GM19328 (cell line): ENCODE measurements around the gene RTEL1.
A peak's percentile ranks its signal among the peaks of the same experiment; 100 is the strongest.

Experiments
- ATAC-seq: cut with Tn5 transposase; IDR thresholded peaks from one replicate; pipeline ENCODE4 v1.9.1; 2021; ENCODE audit warnings: mild to moderate bottlenecking, moderate library complexity; ENCODE audit not compliant: unreplicated experiment

RTEL1 gene

DNA sequence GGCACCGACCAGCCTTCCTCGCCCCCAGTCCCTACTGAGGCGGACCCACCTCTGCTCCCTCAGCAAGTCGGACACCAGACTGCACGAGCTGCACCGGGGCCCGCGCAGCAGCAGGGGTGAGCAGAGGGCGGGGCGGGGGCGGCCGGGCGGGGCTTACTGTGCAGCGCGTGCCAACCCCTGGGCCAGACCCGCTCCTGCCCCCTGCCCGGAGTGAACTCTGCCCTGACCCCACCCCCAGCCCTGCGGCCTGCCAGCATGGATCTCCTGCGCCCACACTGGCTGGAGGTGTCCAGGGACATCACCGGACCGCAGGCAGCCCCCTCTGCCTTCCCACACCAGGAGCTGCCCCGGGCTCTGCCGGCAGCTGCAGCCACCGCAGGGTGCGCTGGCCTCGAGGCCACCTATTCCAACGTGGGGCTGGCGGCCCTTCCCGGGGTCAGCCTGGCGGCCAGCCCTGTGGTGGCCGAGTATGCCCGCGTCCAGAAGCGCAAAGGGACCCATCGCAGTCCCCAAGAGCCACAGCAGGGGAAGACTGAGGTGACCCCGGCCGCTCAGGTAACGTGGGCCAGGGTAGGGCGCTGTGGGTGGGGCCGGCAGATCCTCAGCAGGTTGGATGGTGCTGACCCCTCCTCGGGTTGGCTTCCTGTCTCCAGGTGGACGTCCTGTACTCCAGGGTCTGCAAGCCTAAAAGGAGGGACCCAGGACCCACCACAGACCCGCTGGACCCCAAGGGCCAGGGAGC is 80.0 kb downstream of the RTEL1 start:
- ATAC-seq = no peak

DNA sequence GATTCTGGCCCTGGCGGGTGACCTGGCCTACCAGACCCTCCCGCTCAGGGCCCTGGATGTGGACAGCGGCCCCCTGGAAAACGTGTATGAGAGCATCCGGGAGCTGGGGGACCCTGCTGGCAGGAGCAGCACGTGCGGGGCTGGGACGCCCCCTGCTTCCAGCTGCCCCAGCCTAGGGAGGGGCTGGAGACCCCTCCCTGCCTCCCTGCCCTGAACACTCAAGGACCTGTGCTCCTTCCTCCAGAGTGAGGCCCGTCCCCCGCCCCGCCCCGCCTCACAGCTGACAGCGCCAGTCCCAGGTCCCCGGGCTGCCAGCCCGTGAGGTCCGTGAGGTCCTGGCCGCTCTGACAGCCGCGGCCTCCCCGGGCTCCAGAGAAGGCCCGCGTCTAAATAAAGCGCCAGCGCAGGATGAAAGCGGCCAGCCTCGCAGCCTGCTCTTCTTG is 80.6 kb downstream of the RTEL1 start:
- ATAC-seq = no peak

DNA sequence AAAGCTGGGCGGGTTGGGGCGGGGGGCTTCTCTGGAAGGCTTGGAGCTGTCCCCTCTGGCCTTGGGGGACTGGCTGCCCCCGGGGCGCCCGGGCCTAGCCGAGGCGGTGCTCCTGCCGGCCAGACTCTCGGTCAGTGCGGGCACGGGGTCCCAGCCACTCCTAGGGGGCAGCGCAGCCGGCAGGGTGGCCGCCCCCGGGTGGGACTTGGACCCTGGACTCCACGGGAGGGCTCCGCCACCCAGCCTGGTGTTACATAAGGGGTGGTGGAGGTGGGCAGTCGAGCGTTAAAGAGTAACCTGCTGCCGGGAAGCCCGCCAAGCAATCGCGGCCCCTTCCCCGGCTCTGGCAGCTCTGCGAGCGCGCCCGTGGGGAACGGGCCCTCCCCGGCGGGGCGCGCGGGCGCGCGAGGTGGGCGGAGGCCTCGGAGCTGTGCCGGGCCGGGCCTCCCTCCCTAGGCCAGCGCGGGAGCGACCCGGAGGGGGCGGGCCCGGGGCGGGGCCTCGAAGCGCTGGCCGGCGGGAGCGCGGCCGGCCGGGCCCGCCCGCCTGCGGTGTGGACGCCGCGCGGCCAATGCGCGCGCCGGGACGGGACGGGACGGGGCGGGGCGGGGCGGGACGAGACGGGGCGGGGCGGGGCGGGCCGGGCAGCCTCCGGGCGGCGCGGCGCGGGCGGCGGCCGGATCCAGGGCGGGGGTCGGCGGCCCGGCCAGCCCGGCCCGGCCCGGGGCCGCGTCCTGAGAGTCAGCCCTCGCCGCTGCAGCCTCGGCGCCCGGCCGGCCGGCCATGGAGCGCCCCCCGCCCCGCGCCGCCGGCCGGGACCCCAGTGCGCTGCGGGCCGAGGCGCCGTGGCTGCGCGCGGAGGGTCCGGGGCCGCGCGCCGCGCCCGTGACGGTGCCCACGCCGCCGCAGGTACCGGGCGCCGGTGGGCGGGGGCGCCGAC is 81.3 kb downstream of the RTEL1 start, which contains the start of gene SLC2A4RG:
SLC2A4RG (plus strand) TSS at position 647 of the 940 bp plus-strand sequence; CDS start at position 784, 137 bp downstream.
- peak; percentile 46 for ATAC-seq

DNA sequence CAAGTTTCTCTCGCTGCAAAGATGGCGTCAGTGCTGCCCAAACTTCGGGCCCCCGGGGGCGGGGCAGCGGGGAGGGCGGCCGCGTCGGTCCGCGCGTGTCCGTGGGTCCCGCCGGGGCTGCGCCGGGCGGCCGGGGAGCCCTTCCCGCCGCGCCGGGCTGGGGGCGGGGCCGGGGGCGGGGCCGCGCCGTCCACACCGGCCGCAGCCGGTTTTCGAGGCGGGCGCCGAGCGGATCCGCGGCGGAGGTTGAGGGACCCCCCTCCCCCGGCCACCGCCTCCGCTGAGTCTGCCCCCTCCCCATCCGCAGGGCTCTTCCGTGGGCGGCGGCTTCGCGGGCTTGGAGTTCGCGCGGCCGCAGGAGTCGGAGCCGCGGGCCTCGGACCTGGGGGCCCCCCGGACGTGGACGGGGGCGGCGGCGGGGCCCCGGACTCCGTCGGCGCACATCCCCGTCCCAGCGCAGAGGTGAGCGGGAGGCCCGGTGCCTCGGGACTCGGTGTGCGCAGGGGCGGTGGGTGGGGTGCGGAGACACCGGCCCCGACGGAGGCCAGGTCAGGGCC is 82.0 kb downstream of the RTEL1 start:
- peak; percentile 9 for ATAC-seq

DNA sequence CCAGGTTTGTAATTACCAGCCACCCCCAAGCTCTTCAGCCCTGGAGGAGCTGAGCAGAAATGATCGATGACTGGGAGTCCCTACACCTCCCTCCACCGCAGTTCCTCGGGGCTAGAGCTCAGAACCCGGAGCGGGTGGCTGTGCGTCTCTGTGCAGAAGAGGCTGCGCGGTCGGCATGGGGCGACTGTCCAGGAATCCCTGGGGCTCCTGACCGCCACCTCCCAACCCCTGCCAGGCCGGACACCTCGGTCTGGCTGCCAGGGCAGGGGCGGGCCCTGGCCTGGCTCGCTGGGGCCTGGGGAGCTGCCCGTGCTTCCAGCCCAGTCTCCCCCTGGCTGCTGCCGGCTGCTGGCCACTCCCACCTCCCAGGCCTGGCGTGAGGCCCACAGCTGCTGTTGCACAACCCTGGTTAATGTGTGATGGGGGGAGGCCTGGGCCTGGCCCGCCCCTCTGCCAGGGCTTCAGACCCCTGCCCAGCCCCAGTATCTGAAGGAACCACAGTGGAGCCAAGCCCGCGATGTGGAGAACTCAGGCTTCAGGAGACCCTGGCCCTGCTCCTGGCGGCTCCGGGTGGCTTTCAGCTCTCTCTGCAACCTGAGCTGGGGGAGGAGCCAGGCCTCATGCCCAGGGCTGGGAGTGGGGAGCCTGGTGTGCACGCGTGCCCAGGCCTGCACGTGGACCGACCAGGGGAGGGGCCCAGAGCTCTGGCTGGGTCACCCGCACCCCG is 82.7 kb downstream of the RTEL1 start:
- no peak for ATAC-seq

DNA sequence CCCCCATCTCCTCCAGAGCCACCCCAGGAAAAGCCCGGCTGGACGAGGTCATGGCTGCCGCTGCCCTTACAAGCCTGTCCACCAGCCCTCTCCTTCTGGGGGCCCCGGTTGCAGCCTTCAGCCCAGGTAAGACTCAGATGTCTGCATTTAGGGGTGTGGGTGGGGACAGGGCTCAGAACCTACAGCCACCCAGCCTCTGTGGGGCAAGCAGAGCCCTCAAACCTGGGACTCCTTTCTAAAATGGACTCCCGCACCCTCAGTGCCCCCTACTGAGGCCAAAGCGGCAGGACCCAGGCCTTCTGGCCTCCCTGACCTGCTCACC is 83.2 kb downstream of the RTEL1 start:
- no peak for ATAC-seq

DNA sequence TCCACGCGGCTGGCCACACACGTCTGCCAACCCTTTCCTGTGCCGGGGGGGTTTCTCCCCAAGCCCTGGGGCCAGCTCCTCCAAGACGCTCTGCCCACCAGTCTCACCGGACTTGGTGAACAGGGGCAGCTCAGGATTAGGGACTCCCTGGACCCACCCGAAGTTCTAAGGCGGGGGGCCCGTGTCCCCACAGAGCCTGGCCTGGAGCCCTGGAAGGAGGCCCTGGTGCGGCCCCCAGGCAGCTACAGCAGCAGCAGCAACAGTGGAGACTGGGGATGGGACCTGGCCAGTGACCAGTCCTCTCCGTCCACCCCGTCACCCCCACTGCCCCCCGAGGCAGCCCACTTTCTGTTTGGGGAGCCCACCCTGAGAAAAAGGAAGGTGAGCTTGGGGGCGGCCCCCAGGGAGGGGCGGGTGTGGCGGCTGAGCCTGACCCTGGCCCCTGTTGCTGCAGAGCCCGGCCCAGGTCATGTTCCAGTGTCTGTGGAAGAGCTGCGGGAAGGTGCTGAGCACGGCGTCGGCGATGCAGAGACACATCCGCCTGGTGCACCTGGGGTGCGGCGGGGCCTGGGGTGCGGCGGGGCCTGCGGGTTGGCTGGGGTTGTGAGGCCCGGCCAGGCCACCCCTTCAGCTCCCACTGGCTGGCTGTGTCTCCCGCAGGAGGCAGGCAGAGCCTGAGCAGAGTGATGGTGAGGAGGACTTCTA is 83.7 kb downstream of the RTEL1 start:
- ATAC-seq = no peak

DNA sequence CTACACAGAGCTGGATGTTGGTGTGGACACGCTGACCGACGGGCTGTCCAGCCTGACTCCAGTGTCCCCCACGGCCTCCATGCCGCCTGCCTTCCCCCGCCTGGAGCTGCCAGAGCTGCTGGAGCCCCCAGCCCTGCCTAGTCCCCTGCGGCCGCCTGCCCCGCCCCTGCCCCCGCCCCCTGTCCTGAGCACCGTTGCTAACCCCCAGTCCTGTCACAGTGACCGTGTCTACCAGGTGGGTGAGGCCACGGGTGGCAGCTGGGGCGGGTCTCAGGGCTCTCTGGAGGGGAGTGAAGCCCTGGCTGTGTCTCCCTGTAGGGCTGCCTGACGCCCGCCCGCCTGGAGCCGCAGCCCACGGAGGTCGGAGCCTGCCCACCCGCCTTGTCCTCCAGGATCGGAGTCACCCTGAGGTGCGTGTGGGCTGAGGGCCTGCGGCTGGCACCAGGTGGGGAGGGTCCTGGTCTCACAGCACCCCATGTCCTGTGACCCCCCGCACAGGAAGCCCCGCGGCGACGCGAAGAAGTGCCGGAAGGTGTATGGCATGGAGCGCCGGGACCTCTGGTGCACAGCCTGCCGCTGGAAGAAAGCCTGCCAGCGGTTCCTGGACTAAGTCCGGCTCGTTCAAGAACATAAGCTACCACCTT is 84.4 kb downstream of the RTEL1 start:
- ATAC-seq = no peak

DNA sequence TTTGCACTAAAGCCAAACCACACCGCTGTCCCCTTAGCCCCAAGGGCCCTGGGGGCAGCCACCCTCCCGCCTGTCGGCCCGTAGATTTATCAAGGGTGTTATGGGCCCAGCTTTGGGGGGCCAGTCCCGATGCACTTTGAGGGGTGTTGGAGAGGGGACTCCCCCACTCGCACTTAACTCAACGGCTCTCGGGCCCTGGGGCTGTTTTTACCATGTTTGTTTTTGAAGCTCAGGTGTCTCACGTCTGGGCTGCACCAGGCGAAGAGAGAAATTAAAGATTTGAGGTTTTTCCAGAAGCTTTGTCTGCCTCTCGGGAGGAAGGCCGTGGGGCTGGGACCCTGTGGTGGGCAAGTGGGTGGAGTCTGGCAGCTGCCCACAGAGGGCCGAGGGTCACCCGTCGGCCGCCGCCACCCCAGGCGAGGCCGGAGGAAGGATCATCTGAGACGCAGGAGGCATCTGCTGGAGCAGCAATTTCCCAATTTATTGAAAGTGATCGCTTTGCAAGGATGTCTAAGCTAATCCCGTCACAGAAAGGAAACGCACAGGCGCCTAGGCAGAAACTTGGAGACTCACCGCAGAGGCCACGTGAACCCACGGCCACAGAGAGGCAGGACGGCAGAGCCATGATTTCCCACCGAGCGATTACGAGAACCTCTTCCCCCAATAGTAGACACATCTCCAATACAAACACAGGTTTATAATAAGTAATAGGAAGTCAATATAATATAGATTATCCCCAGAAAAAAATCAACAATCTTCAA is 85.3 kb downstream of the RTEL1 start:
- ATAC-seq = no peak

DNA sequence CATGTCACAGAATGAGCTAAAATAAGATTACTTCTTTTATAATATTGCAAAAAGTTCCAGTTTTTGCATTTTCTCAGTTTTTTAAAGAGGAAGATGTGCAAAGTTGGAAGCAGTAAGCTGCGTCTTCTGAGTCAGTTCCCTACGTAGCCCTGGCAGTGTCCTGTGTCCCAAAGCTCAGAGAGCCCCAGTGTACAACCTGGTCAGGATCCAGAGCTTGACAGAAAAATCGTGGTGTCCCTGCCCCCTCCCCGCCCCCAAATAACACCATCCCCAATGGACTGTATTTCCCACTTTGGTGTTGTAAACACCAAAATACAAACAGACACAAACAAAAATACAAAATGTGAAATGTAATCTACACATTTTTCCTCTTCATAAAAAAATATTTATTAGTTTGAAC is 86.0 kb downstream of the RTEL1 start:
- no peak for ATAC-seq

DNA sequence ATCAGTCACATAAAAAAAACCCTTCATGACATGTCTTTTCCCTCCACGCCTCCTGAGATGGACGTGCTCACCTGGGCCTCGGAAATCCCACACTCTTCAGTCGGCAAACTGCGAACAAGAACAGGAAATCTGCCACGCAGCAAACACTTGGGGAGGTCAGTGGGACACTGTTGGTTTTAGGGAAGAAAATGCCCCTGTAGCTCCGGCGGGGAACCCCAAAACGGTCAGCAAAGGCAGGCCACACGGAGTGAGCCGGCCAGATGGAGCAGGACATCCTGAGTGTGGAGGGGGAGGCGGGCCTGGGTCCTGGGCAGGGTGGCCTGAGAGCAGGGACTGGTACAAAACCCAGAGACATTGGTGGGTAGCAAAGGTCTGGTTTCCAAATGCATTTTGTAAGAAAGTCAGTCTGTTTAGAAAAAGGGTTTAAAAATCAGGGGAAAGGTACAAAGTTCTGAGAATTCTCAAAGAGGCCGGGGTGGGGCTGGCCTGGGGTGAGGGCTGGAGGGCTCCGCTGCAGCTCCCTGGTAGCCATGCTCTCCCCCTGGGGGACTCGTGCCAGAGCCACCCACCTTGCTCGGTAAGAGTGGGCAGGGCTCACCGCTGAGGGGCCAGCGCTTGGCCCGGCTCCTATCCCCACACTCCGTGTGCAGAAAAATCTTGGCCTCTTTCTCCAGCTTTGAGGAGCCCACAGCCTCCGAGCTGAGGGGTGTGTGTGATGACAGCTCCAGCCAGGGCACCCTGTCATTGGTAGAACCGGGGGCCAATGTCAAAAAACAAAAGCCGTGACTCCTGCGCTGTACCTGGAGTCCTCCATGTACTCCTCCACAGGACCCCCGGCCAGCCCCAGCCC is 86.7 kb downstream of the RTEL1 start:
- no peak for ATAC-seq

DNA sequence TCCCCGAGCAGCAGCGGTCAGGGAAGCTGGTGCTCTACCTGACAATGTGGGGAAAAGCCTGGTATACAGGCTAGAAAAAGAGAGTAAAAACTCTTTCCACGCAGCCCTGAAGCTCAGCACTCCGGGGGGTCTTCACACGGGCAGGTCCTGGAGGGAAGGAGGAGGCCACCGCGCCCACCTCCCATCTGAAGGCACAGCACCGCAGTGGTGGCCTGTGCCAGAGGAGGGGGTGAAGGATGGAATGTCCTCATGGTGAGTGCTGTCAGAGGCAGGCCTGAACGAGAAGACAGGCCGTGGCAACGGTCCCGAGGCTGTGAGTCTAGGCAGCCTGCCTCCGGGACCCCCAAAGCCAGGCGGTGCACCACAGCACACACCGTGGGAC is 87.3 kb downstream of the RTEL1 start:
- no peak for ATAC-seq
